Measurements from ENCODE around the gene KCTD17.

KCTD17 gene

DNA sequence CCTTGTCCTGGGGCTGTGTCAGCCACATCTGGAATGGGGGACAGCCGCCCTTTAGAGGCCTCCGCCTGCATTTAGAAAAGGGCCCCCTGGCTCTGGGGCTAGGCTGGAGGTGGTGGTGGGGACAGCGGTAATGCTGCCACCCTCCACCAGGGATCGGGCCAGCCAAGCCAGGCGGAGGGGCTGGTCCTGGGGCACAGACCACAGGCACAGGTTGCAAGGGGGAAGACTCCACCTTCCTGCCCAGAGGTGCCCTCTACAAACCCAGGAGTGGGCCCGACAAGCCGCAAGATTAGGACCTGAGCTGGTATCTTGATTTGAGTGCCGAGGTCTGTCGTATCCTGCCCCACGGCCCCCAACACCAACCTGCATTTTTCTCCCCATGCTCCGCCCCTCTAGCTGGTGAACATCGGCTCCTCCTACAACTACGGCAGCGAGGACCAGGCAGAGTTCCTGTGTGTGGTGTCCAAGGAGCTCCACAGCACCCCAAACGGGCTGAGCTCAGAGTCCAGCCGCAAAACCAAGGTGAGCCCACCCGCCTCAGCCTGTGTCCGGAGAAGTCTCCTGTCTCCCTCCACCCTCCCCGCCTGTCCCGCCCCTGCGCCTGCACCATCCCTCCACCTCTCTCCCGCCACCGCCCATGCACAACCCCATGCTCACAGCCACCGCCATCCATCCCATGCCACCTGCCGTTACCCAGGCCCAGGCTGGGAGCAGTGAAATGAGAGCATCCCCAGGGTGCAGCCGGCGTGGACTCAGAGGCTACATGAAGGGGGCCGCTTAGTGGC is 7.6 kb downstream of the KCTD17 start:
- POLR2A ChIA-PET (ENCODE audit: low non-redundant PET) = no interaction called here
- no peak for DNase-seq (ENCODE audit: low spot score)
- no peak overlapping the region for H3K27ac ChIP-seq
- TF ChIP-seq, protein P1, sequence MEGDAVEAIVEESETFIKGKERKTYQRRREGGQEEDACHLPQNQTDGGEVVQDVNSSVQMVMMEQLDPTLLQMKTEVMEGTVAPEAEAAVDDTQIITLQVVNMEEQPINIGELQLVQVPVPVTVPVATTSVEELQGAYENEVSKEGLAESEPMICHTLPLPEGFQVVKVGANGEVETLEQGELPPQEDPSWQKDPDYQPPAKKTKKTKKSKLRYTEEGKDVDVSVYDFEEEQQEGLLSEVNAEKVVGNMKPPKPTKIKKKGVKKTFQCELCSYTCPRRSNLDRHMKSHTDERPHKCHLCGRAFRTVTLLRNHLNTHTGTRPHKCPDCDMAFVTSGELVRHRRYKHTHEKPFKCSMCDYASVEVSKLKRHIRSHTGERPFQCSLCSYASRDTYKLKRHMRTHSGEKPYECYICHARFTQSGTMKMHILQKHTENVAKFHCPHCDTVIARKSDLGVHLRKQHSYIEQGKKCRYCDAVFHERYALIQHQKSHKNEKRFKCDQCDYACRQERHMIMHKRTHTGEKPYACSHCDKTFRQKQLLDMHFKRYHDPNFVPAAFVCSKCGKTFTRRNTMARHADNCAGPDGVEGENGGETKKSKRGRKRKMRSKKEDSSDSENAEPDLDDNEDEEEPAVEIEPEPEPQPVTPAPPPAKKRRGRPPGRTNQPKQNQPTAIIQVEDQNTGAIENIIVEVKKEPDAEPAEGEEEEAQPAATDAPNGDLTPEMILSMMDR (conservative IDR thresholded peaks at IDR 0.05; ENCODE audit: low read depth) = no peak
- CTCF ChIA-PET = no interaction called here

DNA sequence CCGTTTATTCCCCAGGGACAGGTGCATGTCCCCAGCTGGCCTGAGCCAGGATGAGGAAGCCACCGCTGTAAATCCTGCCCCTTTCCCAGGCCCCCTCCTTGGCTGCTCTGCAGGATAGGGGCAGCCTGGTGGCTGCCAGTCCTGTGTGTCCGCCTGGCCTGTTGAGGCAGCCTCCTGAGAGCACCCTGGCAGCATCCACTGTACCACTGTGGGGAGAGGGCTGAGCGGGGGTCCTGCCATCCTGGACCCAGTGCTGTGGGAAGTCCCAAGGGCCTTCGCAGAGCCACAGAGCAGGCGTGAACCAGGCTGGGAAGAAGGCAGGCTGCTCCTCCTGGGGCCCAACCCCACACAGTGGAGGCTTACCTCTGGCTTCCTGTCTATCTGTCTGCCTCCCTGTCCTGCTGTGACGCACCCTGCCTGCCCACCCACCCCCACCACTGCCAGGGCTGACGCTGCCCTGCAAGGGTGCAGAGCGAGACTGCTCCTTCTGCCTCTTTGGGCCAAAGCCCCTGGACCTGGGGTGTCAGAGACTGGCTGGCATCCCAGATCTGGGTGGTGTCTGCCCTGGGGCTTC is 8.4 kb downstream of the KCTD17 start:
- ChIA-PET CTCF (no interaction called here), POLR2A (ENCODE audit: low non-redundant PET) (no interaction called here)
- H3K27ac ChIP-seq = peak overlapping the region; percentile 21
- TF ChIP-seq, protein P1 (conservative IDR thresholded peaks at IDR 0.05; ENCODE audit: low read depth) = no peak
- DNase-seq (ENCODE audit: low spot score) = no peak

DNA sequence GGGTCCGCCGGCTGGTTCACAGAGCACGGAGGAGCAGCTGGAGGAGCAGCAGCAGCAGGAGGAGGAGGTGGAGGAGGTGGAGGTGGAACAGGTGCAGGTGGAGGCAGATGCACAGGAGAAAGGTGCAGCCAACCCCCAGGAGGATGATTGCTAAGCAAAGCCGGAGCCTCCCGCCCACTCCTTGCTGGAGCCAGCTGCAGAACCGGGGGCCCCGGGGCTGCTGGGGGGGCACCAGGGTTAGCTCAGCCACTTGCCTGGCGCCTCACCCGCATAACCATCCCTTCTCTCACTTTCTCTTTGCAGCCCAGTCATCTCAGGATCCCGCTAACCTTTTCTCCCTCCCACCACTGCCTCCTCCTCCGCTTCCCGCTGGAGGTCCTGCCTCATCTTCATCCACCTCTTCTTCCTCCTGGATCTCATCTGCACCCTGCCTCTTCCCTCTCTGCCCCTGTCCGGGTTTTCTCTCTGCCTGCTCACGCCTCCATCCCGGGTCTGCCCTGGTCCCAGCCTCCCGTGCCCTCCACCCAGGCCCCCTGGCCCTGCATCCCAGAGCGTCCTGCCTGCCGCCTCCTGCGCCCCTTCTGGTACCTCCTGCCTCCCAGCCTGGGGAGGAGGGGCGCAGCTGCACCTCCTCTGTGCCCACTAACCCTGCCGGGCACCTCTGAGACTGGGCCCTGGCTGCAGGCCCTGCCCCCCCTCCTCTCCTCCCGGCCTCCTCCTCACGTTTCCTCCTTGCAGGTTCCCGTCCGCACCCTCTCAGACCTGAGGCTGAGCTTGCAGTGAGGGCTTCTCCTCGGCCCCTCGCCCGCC is 9.5 kb downstream of the KCTD17 start:
- TF ChIP-seq, protein P1 (conservative IDR thresholded peaks at IDR 0.05; ENCODE audit: low read depth) = no peak
- POLR2A ChIA-PET (ENCODE audit: low non-redundant PET) = no interaction called here
- CTCF ChIA-PET = interaction anchor here (0.6 kb wide), 1 partner anchor 25 kb away, joined by 5 read pairs; no protein-coding TSS in a partner anchor
- DNase-seq (ENCODE audit: low spot score) = no peak
- no peak overlapping the region for H3K27ac ChIP-seq

DNA sequence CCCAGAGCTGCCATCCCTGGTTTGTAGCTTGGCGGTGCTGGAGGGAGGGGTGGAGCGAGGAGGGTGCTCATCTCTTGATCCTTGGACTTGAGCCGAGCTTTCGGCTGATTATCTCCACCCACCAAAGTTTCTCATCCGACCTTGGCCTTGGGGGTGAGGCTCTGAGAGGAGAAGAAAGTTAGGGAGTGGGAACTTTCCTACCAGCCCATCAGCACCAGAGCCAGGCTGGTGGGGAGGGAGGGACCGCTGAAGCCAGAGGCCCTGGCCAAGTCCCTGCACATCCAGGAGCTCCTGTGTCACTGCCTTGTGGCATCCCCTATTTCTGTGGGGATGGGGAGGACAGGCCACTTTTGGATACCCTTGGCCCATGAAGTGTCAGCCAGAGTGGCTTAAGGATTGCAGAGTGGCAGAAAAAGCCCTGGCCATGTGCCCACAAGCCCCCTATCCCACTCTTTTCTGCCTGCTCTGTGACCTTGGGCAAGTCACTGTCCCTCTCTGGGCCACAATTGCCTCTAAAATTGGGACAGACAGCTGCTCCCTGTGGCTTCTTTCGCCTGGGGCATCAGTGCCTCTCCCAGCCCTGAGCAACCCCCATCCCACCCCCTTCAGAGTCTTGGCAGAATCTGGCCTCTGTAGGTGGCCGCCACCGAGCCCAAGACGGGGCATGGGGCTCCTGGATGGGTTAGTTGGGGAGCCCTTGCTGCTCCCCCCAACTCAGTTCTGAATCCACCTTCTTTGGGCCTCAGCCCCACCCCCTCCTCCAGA is 10.3 kb downstream of the KCTD17 start:
- POLR2A ChIA-PET (ENCODE audit: low non-redundant PET) = no interaction called here
- no peak for DNase-seq (ENCODE audit: low spot score)
- TF ChIP-seq, protein P1 (conservative IDR thresholded peaks at IDR 0.05; ENCODE audit: low read depth) = no peak
- H3K27ac ChIP-seq = no peak overlapping the region
- CTCF ChIA-PET = no interaction called here

DNA sequence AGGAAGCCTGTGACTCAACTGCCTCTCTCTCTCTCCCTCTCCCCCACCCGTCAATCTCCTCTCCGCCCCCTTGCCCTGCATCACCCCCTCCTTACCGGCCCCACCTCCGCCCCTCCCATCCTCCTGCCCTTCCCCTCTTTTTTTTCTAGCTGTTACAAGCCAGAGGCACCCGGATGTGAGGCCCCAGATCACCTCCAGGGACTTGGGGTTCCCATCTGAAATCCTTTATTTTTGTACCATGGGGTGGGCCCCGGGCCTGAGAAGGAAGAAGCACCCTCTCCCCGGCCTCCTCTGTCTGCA is 10.8 kb downstream of the KCTD17 start:
- ChIA-PET CTCF (no interaction called here), POLR2A (ENCODE audit: low non-redundant PET) (no interaction called here)
- no peak overlapping the region for H3K27ac ChIP-seq
- DNase-seq (ENCODE audit: low spot score) = no peak
- TF ChIP-seq, protein P1 (conservative IDR thresholded peaks at IDR 0.05; ENCODE audit: low read depth) = no peak

DNA sequence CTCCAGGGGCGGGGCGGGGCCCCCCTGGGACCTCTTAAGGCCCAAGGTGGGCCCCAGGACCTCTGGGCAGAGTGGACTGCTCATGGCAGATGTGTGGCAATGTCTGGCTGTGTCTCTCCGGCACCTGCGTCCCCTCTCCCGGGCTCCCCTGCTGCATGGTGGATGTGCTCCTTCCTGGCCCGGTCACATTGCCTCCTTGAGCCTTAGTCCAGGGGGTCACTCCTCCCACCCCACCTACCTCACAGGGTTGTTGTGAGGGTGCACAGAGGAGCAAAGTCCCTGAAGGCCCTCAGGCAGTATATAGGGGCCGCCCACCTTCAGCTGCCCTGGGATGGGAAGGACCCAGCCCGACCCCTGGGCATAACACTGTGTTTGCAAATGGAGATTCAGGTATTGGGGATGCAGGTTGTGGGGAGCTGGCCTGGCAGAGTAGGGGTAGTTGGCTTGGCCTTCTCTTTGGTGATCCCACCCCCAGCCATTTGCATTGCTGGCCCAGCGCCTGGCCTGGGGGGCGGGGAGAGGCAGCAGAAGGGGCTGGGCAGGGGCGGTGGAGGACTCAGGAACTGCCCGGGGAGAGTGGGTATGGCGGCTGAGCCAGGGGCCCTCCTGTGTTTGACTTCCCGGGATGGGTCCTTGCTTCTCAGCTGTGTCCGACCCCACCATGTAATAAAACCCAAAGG is 11.3 kb downstream of the KCTD17 start:
- DNase-seq (ENCODE audit: low spot score) = no peak
- no peak overlapping the region for H3K27ac ChIP-seq
- TF ChIP-seq, protein P1 (conservative IDR thresholded peaks at IDR 0.05; ENCODE audit: low read depth) = no peak
- POLR2A ChIA-PET (ENCODE audit: low non-redundant PET) = no interaction called here
- CTCF ChIA-PET = no interaction called here
